Activated gamma-delta T cell treated with Interleukin-2 at 50 U/mL for 16 hours (primary cell): ENCODE measurements around the gene BST1.
A peak's percentile ranks its signal among the peaks of the same experiment; 100 is the strongest.
"Not testable (repeated sequence)": the region's sequence is repeated elsewhere in the genome, so short reads cannot be mapped to it uniquely, and the experiment has no call there.

Experiments
- DNase-seq: peaks from one replicate; pipeline ENCODE4 v3.0.0-alpha.2; 2020

BST1 gene

GRCh38 chr4:15714141-15714540 lies 11.3 kb downstream of the BST1 start:
- DNase-seq, result no peak

- DNase-seq, result no peak
Measured at GRCh38 chr4:15714646-15715435, 12.0 kb downstream of the BST1 start.

- DNase-seq, result no peak
Measured at GRCh38 chr4:15716115-15716514, 13.2 kb downstream of the BST1 start.

- DNase-seq, result no peak
Measured at GRCh38 chr4:15717086-15717485, 14.2 kb downstream of the BST1 start.

- no peak for DNase-seq
Measured at GRCh38 chr4:15717657-15718416, 15.0 kb downstream of the BST1 start.

- DNase-seq, result no peak
Measured at GRCh38 chr4:15718465-15718864, 15.6 kb downstream of the BST1 start.

- DNase-seq, result no peak
Measured at GRCh38 chr4:15718959-15719358, 16.1 kb downstream of the BST1 start.

- DNase-seq, result no peak
Measured at GRCh38 chr4:15719506-15719905, 16.6 kb downstream of the BST1 start.

GRCh38 chr4:15720851-15721250 lies 18.0 kb downstream of the BST1 start:
- no peak for DNase-seq

GRCh38 chr4:15725608-15726007 lies 22.7 kb downstream of the BST1 start:
- DNase-seq, result no peak

GRCh38 chr4:15729910-15730533 lies 27.2 kb downstream of the BST1 start:
- peak; percentile 28 for DNase-seq

GRCh38 chr4:15733061-15733460 lies 30.2 kb downstream of the BST1 start:
- not testable (repeated sequence) for DNase-seq

- no peak for DNase-seq
Measured at GRCh38 chr4:15735536-15735935, 32.7 kb downstream of the BST1 start.

- no peak for DNase-seq
Measured at GRCh38 chr4:15736514-15737050, 33.7 kb downstream of the BST1 start.

GRCh38 chr4:15737255-15737654 lies 34.4 kb downstream of the BST1 start:
- DNase-seq, result no peak

- DNase-seq, result no peak
Measured at GRCh38 chr4:15738877-15739276, 36.0 kb downstream of the BST1 start.

- DNase-seq, result no peak
Measured at GRCh38 chr4:15740764-15741404, 38.0 kb downstream of the BST1 start.

GRCh38 chr4:15742083-15742582 lies 39.3 kb downstream of the BST1 start:
- DNase-seq, result no peak

- no peak for DNase-seq
Measured at GRCh38 chr4:15742637-15743036, 39.8 kb downstream of the BST1 start.

- DNase-seq, result no peak
Measured at GRCh38 chr4:15744016-15744545, 41.2 kb downstream of the BST1 start.

GRCh38 chr4:15746110-15746509 lies 43.2 kb downstream of the BST1 start:
- no peak for DNase-seq

GRCh38 chr4:15749001-15749400 lies 46.1 kb downstream of the BST1 start:
- no peak for DNase-seq

- DNase-seq, result no peak
Measured at GRCh38 chr4:15751153-15751552, 48.3 kb downstream of the BST1 start.
